ENCODE results near the gene CRKL. TPM values are rescaled to one million over a fixed set of nuclear protein-coding genes. Genes with fewer than 3 reads are reported as not detected.

CRKL gene
- total RNA-seq, 1 experiment from 2014 or later: 82.5 TPM

DNA sequence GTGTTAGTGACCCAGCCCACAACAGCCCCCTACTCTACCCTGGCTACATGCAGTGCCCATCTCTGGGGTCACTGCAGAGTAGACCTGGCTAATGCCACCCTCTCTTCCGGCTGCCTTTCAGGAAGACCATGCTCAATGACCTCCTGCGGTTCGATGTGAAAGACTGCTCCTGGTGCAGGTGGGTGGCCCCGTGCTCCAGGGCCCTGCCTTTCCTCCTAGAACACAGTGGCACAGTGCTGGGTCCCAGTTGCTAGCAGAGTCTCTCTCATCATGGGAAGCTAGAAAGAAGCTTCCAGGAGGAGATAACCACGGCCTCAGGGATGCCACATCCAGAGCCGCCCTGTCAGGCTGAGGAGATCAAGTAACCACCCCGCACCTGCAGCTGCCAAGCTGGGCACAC lies 68.5 kb downstream of the CRKL start:
- POLR2A ChIA-PET (ENCODE audit: low non-redundant PET): no interaction called here

DNA sequence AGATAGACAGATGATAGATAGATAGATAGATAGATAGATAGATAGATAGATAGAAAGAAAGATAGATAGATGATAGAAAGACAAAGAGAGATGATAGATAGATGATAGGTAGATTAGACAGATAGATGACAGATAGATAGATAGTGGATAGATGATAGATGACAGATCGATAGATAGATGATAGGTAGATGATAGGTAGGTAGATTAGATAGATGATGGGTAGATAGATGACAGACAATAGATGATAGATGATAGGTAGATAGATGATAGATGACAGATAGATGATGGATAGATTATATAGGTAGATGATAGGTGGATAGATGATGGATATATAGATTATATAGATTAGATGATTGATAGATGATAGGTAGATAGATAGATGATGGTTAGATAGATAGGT lies 69.2 kb downstream of the CRKL start:
- DNase-seq (ENCODE audit: low spot score): no peak
- no TSS peak for BruUV-seq (replicated peaks)
- ChIA-PET CTCF (no interaction called here), POLR2A (ENCODE audit: low non-redundant PET) (no interaction called here)
- no peaks in the 10 kb centered on the region for H3K27me3 ChIP-seq (replicated peaks; ENCODE audit: insufficient read depth, low read depth, low read length, poor library complexity)
- H3K27ac ChIP-seq (ENCODE audit: low read depth, low read length, poor library complexity, severe bottlenecking): no peak overlapping the region
- H3K9me3 ChIP-seq (ENCODE audit: low read depth, low read length, poor library complexity, severe bottlenecking): no peaks in the 10 kb centered on the region
- H3K4me1 ChIP-seq (ENCODE audit: insufficient read depth, low read length, poor library complexity, severe bottlenecking): peaks cover under 1% of the 10 kb centered on the region
- H3K4me3 ChIP-seq (ENCODE audit: low read depth, low read length, poor library complexity, severe bottlenecking): no peak overlapping the region
- TF ChIP-seq, protein P1, sequence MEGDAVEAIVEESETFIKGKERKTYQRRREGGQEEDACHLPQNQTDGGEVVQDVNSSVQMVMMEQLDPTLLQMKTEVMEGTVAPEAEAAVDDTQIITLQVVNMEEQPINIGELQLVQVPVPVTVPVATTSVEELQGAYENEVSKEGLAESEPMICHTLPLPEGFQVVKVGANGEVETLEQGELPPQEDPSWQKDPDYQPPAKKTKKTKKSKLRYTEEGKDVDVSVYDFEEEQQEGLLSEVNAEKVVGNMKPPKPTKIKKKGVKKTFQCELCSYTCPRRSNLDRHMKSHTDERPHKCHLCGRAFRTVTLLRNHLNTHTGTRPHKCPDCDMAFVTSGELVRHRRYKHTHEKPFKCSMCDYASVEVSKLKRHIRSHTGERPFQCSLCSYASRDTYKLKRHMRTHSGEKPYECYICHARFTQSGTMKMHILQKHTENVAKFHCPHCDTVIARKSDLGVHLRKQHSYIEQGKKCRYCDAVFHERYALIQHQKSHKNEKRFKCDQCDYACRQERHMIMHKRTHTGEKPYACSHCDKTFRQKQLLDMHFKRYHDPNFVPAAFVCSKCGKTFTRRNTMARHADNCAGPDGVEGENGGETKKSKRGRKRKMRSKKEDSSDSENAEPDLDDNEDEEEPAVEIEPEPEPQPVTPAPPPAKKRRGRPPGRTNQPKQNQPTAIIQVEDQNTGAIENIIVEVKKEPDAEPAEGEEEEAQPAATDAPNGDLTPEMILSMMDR (conservative IDR thresholded peaks at IDR 0.05; ENCODE audit: low read depth, low read length): no peak
- TF ChIP-seq EZH2 (IDR thresholded peaks at IDR 0.05; ENCODE audit: borderline replicate concordance, low read depth, low read length, poor library complexity, severe bottlenecking): no peak
- peaks cover 18% of the 10 kb centered on the region for H3K36me3 ChIP-seq (ENCODE audit: insufficient read depth, low read length, poor library complexity, severe bottlenecking)
- intact Hi-C loops (cut with micrococcal nuclease; ENCODE audit: unreplicated experiment): no loop called here

More for the DNA sequence above, 68.5 kb downstream of the CRKL start:
- intact Hi-C loops (cut with micrococcal nuclease; ENCODE audit: unreplicated experiment): no loop called here
- Histone ChIP-seq H3K9me3 (ENCODE audit: low read depth, low read length, poor library complexity, severe bottlenecking) (no peaks in the 10 kb centered on the region), H3K27ac (ENCODE audit: low read depth, low read length, poor library complexity, severe bottlenecking) (no peak overlapping the region), H3K27me3 (replicated peaks; ENCODE audit: insufficient read depth, low read depth, low read length, poor library complexity) (no peaks in the 10 kb centered on the region), H3K4me3 (ENCODE audit: low read depth, low read length, poor library complexity, severe bottlenecking) (no peak overlapping the region), H3K36me3 (ENCODE audit: insufficient read depth, low read length, poor library complexity, severe bottlenecking) (peaks cover 18% of the 10 kb centered on the region), H3K4me1 (ENCODE audit: insufficient read depth, low read length, poor library complexity, severe bottlenecking) (peaks cover 5% of the 10 kb centered on the region)
- CTCF ChIA-PET: no interaction called here
- TF ChIP-seq, protein P1 (conservative IDR thresholded peaks at IDR 0.05; ENCODE audit: low read depth, low read length): no peak
- TF ChIP-seq EZH2 (IDR thresholded peaks at IDR 0.05; ENCODE audit: borderline replicate concordance, low read depth, low read length, poor library complexity, severe bottlenecking): no peak
- BruUV-seq (replicated peaks): no TSS peak
- no peak for DNase-seq (ENCODE audit: low spot score)

DNA sequence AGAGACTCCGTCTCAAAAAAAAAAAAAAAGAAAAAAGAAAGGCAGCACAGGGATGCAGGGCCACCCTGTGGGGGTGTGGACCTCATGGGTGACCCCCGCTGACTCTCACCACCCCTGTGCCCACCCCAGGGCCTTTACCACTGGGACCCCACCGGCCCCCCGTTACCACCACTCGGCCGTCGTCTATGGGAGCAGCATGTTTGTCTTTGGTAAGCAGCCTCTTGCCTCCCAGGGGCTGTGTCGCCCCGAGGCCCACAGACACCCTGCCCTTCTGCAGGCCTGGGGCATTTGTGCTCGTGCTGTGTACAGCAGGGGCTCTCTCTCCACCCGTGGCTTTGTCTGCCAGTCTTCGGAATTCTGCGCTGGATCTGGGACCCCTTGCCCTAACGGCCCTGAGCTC lies 70.2 kb downstream of the CRKL start:
- ChIA-PET CTCF (no interaction called here), POLR2A (ENCODE audit: low non-redundant PET) (no interaction called here)
- no peak overlapping the region for H3K27ac ChIP-seq (ENCODE audit: low read depth, low read length, poor library complexity, severe bottlenecking)
- H3K27me3 ChIP-seq (replicated peaks; ENCODE audit: insufficient read depth, low read depth, low read length, poor library complexity): no peaks in the 10 kb centered on the region
- DNase-seq (ENCODE audit: low spot score): no peak
- peaks cover 25% of the 10 kb centered on the region for H3K36me3 ChIP-seq (ENCODE audit: insufficient read depth, low read length, poor library complexity, severe bottlenecking)
- no peaks in the 10 kb centered on the region for H3K9me3 ChIP-seq (ENCODE audit: low read depth, low read length, poor library complexity, severe bottlenecking)
- intact Hi-C loops (cut with micrococcal nuclease; ENCODE audit: unreplicated experiment): no loop called here
- no peaks in the 10 kb centered on the region for H3K4me1 ChIP-seq (ENCODE audit: insufficient read depth, low read length, poor library complexity, severe bottlenecking)
- no TSS peak for BruUV-seq (replicated peaks)
- no peak for TF ChIP-seq EZH2 (IDR thresholded peaks at IDR 0.05; ENCODE audit: borderline replicate concordance, low read depth, low read length, poor library complexity, severe bottlenecking)
- TF ChIP-seq, protein P1 (conservative IDR thresholded peaks at IDR 0.05; ENCODE audit: low read depth, low read length): no peak
- H3K4me3 ChIP-seq (ENCODE audit: low read depth, low read length, poor library complexity, severe bottlenecking): no peak overlapping the region

Data from A673 (cell line).